H9 (cell line): ENCODE results near the gene ANKRD62. TPM values are rescaled to one million over a fixed set of nuclear protein-coding genes. Genes with fewer than 3 reads are reported as not detected.

Experiments
- DNase-seq: peaks from one replicate; pipeline ENCODE4 v3.0.0-alpha.2; 2017
- H2AFZ ChIP-seq: one replicate; pipeline ENCODE4 v1.6.1; 2013; ENCODE audit warnings: mild to moderate bottlenecking, low read length, control low read depth, moderate library complexity
- H2AK5ac ChIP-seq: 2 replicates; pipeline ENCODE4 v1.6.1; 2013; ENCODE audit warnings: low read length, control low read depth, mixed read lengths; ENCODE audit not compliant: insufficient read length
- H2BK120ac ChIP-seq: one replicate; pipeline ENCODE4 v1.6.1; 2013; ENCODE audit warnings: low read depth, mild to moderate bottlenecking, low read length, control low read depth, inconsistent platforms; ENCODE audit not compliant: poor library complexity, severe bottlenecking
- H2BK12ac ChIP-seq: 2 replicates; pipeline ENCODE4 v1.6.1; 2013; ENCODE audit warnings: low read length, control low read depth, mixed read lengths, low read depth; ENCODE audit not compliant: insufficient read length
- H2BK15ac ChIP-seq: 2 replicates; pipeline ENCODE4 v1.6.1; 2013; ENCODE audit warnings: low read depth, low read length, control low read depth
- H2BK20ac ChIP-seq: one replicate; pipeline ENCODE4 v1.6.1; 2013; ENCODE audit warnings: low read depth, mild to moderate bottlenecking, low read length, control low read depth, inconsistent platforms; ENCODE audit not compliant: poor library complexity, severe bottlenecking
- H2BK5ac ChIP-seq: 2 replicates; pipeline ENCODE4 v1.6.1; 2013; ENCODE audit warnings: low read length, control low read depth, mixed read lengths; ENCODE audit not compliant: insufficient read length
- H3K14ac ChIP-seq: 2 replicates; pipeline ENCODE4 v1.6.1; 2013; ENCODE audit warnings: low read length, control low read depth; ENCODE audit not compliant: insufficient read depth
- H3K18ac ChIP-seq: 2 replicates; pipeline ENCODE4 v1.6.1; 2013; ENCODE audit warnings: low read depth, mild to moderate bottlenecking, mixed read lengths, low read length, control low read depth; ENCODE audit not compliant: insufficient read length
- H3K23ac ChIP-seq: 2 replicates; pipeline ENCODE4 v1.6.1; 2013; ENCODE audit warnings: low read length, control low read depth, mixed read lengths, low read depth; ENCODE audit not compliant: insufficient read length
- H3K23me2 ChIP-seq: 2 replicates; pipeline ENCODE4 v1.6.1; 2013; ENCODE audit warnings: low read depth, mild to moderate bottlenecking, mixed read lengths, low read length, control low read depth; ENCODE audit not compliant: insufficient read length, poor library complexity, severe bottlenecking
- H3K27ac ChIP-seq: 2 replicates; pipeline ENCODE4 v1.5.1; 2013; ENCODE audit warnings: low read length, control low read depth, mixed read lengths, low read depth; ENCODE audit not compliant: insufficient read length
- H3K27me3 ChIP-seq: 2 replicates; pipeline ENCODE4 v1.6.1; 2013; ENCODE audit warnings: low read length, control low read depth, inconsistent platforms; ENCODE audit not compliant: insufficient read depth
- H3K4ac ChIP-seq: 2 replicates; pipeline ENCODE4 v1.6.1; 2013; ENCODE audit warnings: low read depth, mild to moderate bottlenecking, control low read depth, inconsistent platforms, low read length, moderate library complexity
- H3K4me1 ChIP-seq: 2 replicates; pipeline ENCODE4 v1.6.1; 2013; ENCODE audit warnings: low read length, control low read depth, inconsistent platforms; ENCODE audit not compliant: insufficient read depth
- H3K4me2 ChIP-seq: 2 replicates; pipeline ENCODE4 v1.6.1; 2013; ENCODE audit warnings: low read length, control low read depth, mixed read lengths; ENCODE audit not compliant: insufficient read length, insufficient read depth
- H3K56ac ChIP-seq: 2 replicates; pipeline ENCODE4 v1.6.1; 2013; ENCODE audit warnings: low read depth, mild to moderate bottlenecking, mixed read lengths, low read length, control low read depth; ENCODE audit not compliant: insufficient read length
- H3K79me1 ChIP-seq: 2 replicates; pipeline ENCODE4 v1.6.1; 2013; ENCODE audit warnings: low read depth, mild to moderate bottlenecking, moderate library complexity, low read length, control low read depth, inconsistent platforms; ENCODE audit not compliant: insufficient read depth, poor library complexity, severe bottlenecking
- H3K79me2 ChIP-seq: 2 replicates; pipeline ENCODE4 v1.6.1; 2013; ENCODE audit warnings: low read length, control low read depth, inconsistent platforms; ENCODE audit not compliant: insufficient read depth
- H3K9ac ChIP-seq: 2 replicates; pipeline ENCODE4 v1.6.1; 2013; ENCODE audit warnings: low read length, control low read depth, mixed read lengths; ENCODE audit not compliant: insufficient read length; ENCODE audit errors: extremely low read depth
- H3K9me3 ChIP-seq: one replicate; pipeline ENCODE4 v1.6.1; 2013; ENCODE audit warnings: low read depth, low read length, inconsistent platforms; ENCODE audit not compliant: control insufficient read depth
- H3T11ph ChIP-seq: one replicate; pipeline ENCODE4 v1.6.1; 2013; ENCODE audit warnings: mild to moderate bottlenecking, low read length, control low read depth, inconsistent platforms
- H4K20me1 ChIP-seq: one replicate; pipeline ENCODE4 v1.6.1; 2013; ENCODE audit not compliant: control insufficient read depth, insufficient read length, insufficient read depth
- H4K5ac ChIP-seq: 2 replicates; pipeline ENCODE4 v1.6.1; 2013; ENCODE audit warnings: low read depth, mild to moderate bottlenecking, mixed read lengths, low read length, control low read depth; ENCODE audit not compliant: insufficient read length
- H4K8ac ChIP-seq: replicated peaks from 2 replicates; pipeline ENCODE4 v1.6.1; 2013; ENCODE audit warnings: low read length, control low read depth, mixed read lengths, low read depth; ENCODE audit not compliant: insufficient read length
- H4K91ac ChIP-seq: 2 replicates; pipeline ENCODE4 v1.6.1; 2013; ENCODE audit warnings: low read depth, mild to moderate bottlenecking, moderate library complexity, mixed read lengths, low read length, control low read depth; ENCODE audit not compliant: insufficient read length
- H3K27ac Mint-ChIP-seq, 3 experiments: 2 replicates in 2 of 3; 3 replicates in 1 of 3; pipeline ENCODE4 v1.8.0; 2020 to 2021; ENCODE audit warnings: mixed read lengths in 3 of 3, mild to moderate bottlenecking in 1 of 3, moderate library complexity in 1 of 3
- H3K27me3 Mint-ChIP-seq: 2 replicates; pipeline ENCODE4 v1.8.0; 2021; ENCODE audit warnings: low read depth, mild to moderate bottlenecking, moderate library complexity, mixed read lengths
- H3K36me3 Mint-ChIP-seq, 3 experiments: 2 replicates in 2 of 3; 3 replicates in 1 of 3; pipeline ENCODE4 v1.8.0; 2020 to 2021; ENCODE audit warnings: low read depth in 3 of 3, mixed read lengths in 3 of 3; ENCODE audit not compliant: insufficient read depth in 1 of 3
- H3K4me1 Mint-ChIP-seq, 2 experiments: 2 replicates each; pipeline ENCODE4 v1.8.0; 2020; ENCODE audit warnings: mixed read lengths in 2 of 2
- H3K4me3 Mint-ChIP-seq, 2 experiments: 2 replicates in 1 of 2; 3 replicates in 1 of 2; pipeline ENCODE4 v1.8.0; 2020 to 2021; ENCODE audit warnings: mild to moderate bottlenecking in 2 of 2, mixed read lengths in 2 of 2, moderate library complexity in 1 of 2
- H3K9me3 Mint-ChIP-seq, 2 experiments: 2 replicates in 1 of 2; 3 replicates in 1 of 2; pipeline ENCODE4 v1.8.0; 2020; ENCODE audit warnings: mild to moderate bottlenecking in 2 of 2, mixed read lengths in 2 of 2, moderate library complexity in 1 of 2
- WGBS: extraction: QIAGEN DNeasy Blood & Tissue Kit; methylation state at CpG from one replicate; pipeline ENCODE4 v1.1.7; 2013; ENCODE audit warnings: missing lambda C conversion rate, low lambda C conversion rate, mixed read lengths; ENCODE audit not compliant: insufficient read length; ENCODE audit errors: extremely low coverage; 5-methylcytosine and 5-hydroxymethylcytosine counted together
- total RNA-seq: library from RNA; stranded (reverse); gene quantifications from 2 replicates; pipeline ENCODE4 v1.2.1, GENCODE V29; 2021
- TF ChIP-seq, protein P1 (sequence below): fragments of 200-600 bp; sonication (generic); conservative IDR thresholded peaks from 3 replicates; pipeline ENCODE4 v1.8.0; 2021; ENCODE audit warnings: antibody characterized with exemption, mild to moderate bottlenecking

The ANKRD62 gene
- total RNA-seq, 1 experiment from 2014 or later, result not detected

DNA sequence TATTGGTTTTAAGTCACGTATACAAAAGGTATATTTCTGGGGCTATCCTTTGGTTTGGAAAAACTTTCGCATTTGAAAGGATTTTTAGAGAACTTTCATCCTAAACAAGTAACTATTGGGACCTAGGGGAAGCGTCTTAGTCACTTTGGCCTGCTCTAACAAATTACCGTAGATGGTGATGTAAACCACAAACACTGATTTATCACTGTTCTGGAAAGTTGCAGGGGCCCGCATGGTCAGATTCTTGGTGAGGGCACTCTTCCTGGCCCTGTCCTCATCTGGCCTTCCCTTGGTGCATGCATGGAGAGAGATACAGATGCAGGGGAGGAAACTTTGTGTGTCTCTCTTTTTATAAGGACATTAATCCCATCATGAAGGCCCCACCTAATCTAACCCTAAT lies 49.1 kb upstream of the ANKRD62 start:
- no peak overlapping the region for H3K9ac ChIP-seq
- no peaks in the 10 kb centered on the region for H3K36me3 Mint-ChIP-seq
- H2BK12ac ChIP-seq, result no peak overlapping the region
- H3K27ac ChIP-seq, result no peak overlapping the region
- no peak for DNase-seq
- H3K56ac ChIP-seq, result no peak overlapping the region
- H4K91ac ChIP-seq, result no peak overlapping the region
- H3K79me2 ChIP-seq, result no peaks in the 10 kb centered on the region
- peaks cover 3% of the 10 kb centered on the region for H3K27me3 Mint-ChIP-seq
- H3K23ac ChIP-seq, result no peak overlapping the region
- H3T11ph ChIP-seq, result no peak overlapping the region
- H3K79me1 ChIP-seq, result no peaks in the 10 kb centered on the region
- no peaks in the 10 kb centered on the region for H3K23me2 ChIP-seq
- no peak overlapping the region for H2AFZ ChIP-seq
- H2BK15ac ChIP-seq, result no peak overlapping the region
- no peak overlapping the region for H3K4me3 Mint-ChIP-seq
- H4K5ac ChIP-seq, result no peak overlapping the region
- H3K9me3 Mint-ChIP-seq, result no peaks in the 10 kb centered on the region
- no peaks in the 10 kb centered on the region for H3K4me1 ChIP-seq
- H3K9me3 ChIP-seq, result no peaks in the 10 kb centered on the region
- WGBS, result no CpG with 5 or more reads among the region's 5 CpGs
- H3K18ac ChIP-seq, result no peak overlapping the region
- no peaks in the 10 kb centered on the region for H4K20me1 ChIP-seq
- no peak overlapping the region for H2BK120ac ChIP-seq
- no peak overlapping the region for H3K14ac ChIP-seq
- H4K8ac ChIP-seq, result no peak overlapping the region
- H2AK5ac ChIP-seq, result no peak overlapping the region
- H3K27ac Mint-ChIP-seq, result no peak overlapping the region
- H3K27me3 ChIP-seq, result no peaks in the 10 kb centered on the region
- no peak overlapping the region for H2BK20ac ChIP-seq
- H2BK5ac ChIP-seq, result no peak overlapping the region
- peaks cover 0 to 5% of the 10 kb centered on the region in 2 experiments; a peak in 1 of 4 replicates for H3K4me1 Mint-ChIP-seq
- no peak overlapping the region for H3K4me2 ChIP-seq
- TF ChIP-seq, protein P1, sequence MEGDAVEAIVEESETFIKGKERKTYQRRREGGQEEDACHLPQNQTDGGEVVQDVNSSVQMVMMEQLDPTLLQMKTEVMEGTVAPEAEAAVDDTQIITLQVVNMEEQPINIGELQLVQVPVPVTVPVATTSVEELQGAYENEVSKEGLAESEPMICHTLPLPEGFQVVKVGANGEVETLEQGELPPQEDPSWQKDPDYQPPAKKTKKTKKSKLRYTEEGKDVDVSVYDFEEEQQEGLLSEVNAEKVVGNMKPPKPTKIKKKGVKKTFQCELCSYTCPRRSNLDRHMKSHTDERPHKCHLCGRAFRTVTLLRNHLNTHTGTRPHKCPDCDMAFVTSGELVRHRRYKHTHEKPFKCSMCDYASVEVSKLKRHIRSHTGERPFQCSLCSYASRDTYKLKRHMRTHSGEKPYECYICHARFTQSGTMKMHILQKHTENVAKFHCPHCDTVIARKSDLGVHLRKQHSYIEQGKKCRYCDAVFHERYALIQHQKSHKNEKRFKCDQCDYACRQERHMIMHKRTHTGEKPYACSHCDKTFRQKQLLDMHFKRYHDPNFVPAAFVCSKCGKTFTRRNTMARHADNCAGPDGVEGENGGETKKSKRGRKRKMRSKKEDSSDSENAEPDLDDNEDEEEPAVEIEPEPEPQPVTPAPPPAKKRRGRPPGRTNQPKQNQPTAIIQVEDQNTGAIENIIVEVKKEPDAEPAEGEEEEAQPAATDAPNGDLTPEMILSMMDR, result no peak
- no peak overlapping the region for H3K4ac ChIP-seq
